Measurements from ENCODE around the gene PREX1. TPM values are rescaled to one million over a fixed set of nuclear protein-coding genes. Genes with fewer than 3 reads are reported as not detected.

PREX1 gene
- total RNA-seq, 1 donor: 14.1 TPM

- no peak for DNase-seq (ENCODE audit: insufficient read length, low spot score, missing footprints)
- Histone ChIP-seq H3K4me1 (ENCODE audit: insufficient read depth, low read length) (no peaks in the 10 kb centered on the region), H4K20me1 (ENCODE audit: insufficient read depth, low read length) (no peaks in the 10 kb centered on the region), H3K4me2 (ENCODE audit: insufficient read depth, low read length) (no peak overlapping the region), H3K36me3 (ENCODE audit: insufficient read depth, low read length) (no peaks in the 10 kb centered on the region), H3K4me3 (ENCODE audit: insufficient read depth, low read length) (no peak overlapping the region), H3K9me3 (ENCODE audit: low read depth, low read length) (no peaks in the 10 kb centered on the region), H2AFZ (ENCODE audit: low read length) (no peak overlapping the region), H3K79me2 (ENCODE audit: insufficient read depth, low read length) (no peaks in the 10 kb centered on the region), H3K27ac (ENCODE audit: low read depth, low read length) (no peak overlapping the region), H3K27me3 (ENCODE audit: insufficient read depth, low read length) (peaks cover 28% of the 10 kb centered on the region)
- no peak for TF ChIP-seq CTCF (IDR thresholded peaks at IDR 0.05; ENCODE audit: extremely low read depth, low read depth, low read length)
Observed at GRCh38 chr20:48610996-48611395, 216.8 kb downstream of the PREX1 start.

- no peaks in the 10 kb centered on the region for H3K4me1 ChIP-seq (ENCODE audit: insufficient read depth, low read length)
- H3K36me3 ChIP-seq (ENCODE audit: insufficient read depth, low read length): no peaks in the 10 kb centered on the region
- no peak overlapping the region for H2AFZ ChIP-seq (ENCODE audit: low read length)
- no peak overlapping the region for H3K4me3 ChIP-seq (ENCODE audit: insufficient read depth, low read length)
- no peaks in the 10 kb centered on the region for H3K9me3 ChIP-seq (ENCODE audit: low read depth, low read length)
- no peaks in the 10 kb centered on the region for H4K20me1 ChIP-seq (ENCODE audit: insufficient read depth, low read length)
- H3K4me2 ChIP-seq (ENCODE audit: insufficient read depth, low read length): no peak overlapping the region
- no peaks in the 10 kb centered on the region for H3K79me2 ChIP-seq (ENCODE audit: insufficient read depth, low read length)
- H3K27ac ChIP-seq (ENCODE audit: low read depth, low read length): no peak overlapping the region
- peaks cover 28% of the 10 kb centered on the region for H3K27me3 ChIP-seq (ENCODE audit: insufficient read depth, low read length)
- no peak for TF ChIP-seq CTCF (IDR thresholded peaks at IDR 0.05; ENCODE audit: extremely low read depth, low read depth, low read length)
- no peak for DNase-seq (ENCODE audit: insufficient read length, low spot score, missing footprints)
Observed at GRCh38 chr20:48609491-48609978, 218.3 kb downstream of the PREX1 start.

GRCh38 chr20:48608756-48609155, 219.0 kb downstream of the PREX1 start:
- Histone ChIP-seq H3K27me3 (ENCODE audit: insufficient read depth, low read length) (peaks cover 28% of the 10 kb centered on the region), H3K9me3 (ENCODE audit: low read depth, low read length) (no peaks in the 10 kb centered on the region), H2AFZ (ENCODE audit: low read length) (no peak overlapping the region), H3K4me1 (ENCODE audit: insufficient read depth, low read length) (no peaks in the 10 kb centered on the region), H4K20me1 (ENCODE audit: insufficient read depth, low read length) (no peaks in the 10 kb centered on the region), H3K79me2 (ENCODE audit: insufficient read depth, low read length) (no peaks in the 10 kb centered on the region), H3K4me2 (ENCODE audit: insufficient read depth, low read length) (no peak overlapping the region), H3K4me3 (ENCODE audit: insufficient read depth, low read length) (no peak overlapping the region), H3K27ac (ENCODE audit: low read depth, low read length) (no peak overlapping the region), H3K36me3 (ENCODE audit: insufficient read depth, low read length) (no peaks in the 10 kb centered on the region)
- TF ChIP-seq CTCF (IDR thresholded peaks at IDR 0.05; ENCODE audit: extremely low read depth, low read depth, low read length): no peak
- no peak for DNase-seq (ENCODE audit: insufficient read length, low spot score, missing footprints)

- Histone ChIP-seq H4K20me1 (ENCODE audit: insufficient read depth, low read length) (no peaks in the 10 kb centered on the region), H3K36me3 (ENCODE audit: insufficient read depth, low read length) (no peaks in the 10 kb centered on the region), H3K9me3 (ENCODE audit: low read depth, low read length) (no peaks in the 10 kb centered on the region), H3K4me1 (ENCODE audit: insufficient read depth, low read length) (no peaks in the 10 kb centered on the region), H3K27me3 (ENCODE audit: insufficient read depth, low read length) (peaks cover 24% of the 10 kb centered on the region), H3K4me3 (ENCODE audit: insufficient read depth, low read length) (no peak overlapping the region), H3K27ac (ENCODE audit: low read depth, low read length) (no peak overlapping the region), H3K79me2 (ENCODE audit: insufficient read depth, low read length) (no peaks in the 10 kb centered on the region), H2AFZ (ENCODE audit: low read length) (no peak overlapping the region), H3K4me2 (ENCODE audit: insufficient read depth, low read length) (no peak overlapping the region)
- DNase-seq (ENCODE audit: insufficient read length, low spot score, missing footprints): no peak
- TF ChIP-seq CTCF (IDR thresholded peaks at IDR 0.05; ENCODE audit: extremely low read depth, low read depth, low read length): no peak
Observed at GRCh38 chr20:48607544-48607865, 220.3 kb downstream of the PREX1 start.

Data from osteoblast (primary cell).